ENCODE data around the gene SYNGR2.

DNA sequence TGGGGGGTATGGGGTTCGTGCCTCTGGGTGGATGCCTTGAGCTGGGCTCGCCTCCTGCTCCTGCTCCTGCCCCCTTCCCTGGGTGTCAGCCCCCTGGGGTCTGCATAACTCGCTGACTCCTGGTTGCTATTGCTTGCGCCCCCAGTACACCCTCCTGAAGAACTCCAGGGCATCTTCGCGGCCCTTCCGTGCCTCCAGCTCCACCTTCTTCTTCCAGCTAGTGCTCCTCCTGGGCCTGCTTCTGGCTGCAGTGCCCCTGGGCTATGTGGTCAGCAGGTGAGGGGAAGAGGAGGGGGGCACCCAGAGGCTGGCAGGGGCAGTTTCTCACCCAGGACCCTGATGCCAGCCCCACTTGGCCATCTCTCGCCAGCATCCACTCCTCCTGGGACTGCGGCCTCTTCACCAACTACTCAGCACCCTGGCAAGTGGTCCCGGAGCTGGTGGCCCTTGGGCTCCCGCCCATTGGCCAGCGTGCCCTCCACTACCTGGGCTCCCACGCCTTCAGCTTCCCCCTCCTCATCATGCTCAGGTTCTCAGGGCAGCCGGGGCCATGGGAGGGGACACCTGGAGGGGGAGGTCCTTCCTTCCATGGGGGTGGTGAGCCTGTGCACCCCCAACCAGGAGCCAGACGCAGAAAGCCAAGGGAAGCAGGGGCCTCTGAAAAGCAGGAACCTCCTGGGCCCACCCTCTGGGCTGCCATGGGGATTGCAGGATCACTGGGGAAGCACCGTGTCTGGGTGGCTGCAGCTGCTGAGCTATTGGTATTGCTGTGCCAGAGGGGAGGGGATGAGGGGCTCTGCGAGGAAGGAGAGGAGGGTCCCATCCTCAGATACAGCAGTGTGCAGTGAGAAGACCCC, 29.9 kb upstream of the SYNGR2 start:
- TF ChIP-seq CTCF (IDR thresholded peaks at IDR 0.05), result no peak
- TF ChIP-seq POLR2AphosphoS5 (IDR thresholded peaks at IDR 0.05), result no peak
- TF ChIP-seq EP300 (IDR thresholded peaks at IDR 0.05), result no peak
- no peak for TF ChIP-seq POLR2A (IDR thresholded peaks at IDR 0.05)
